Activated CD8-positive, alpha-beta T cell treated with anti-CD3 and anti-CD28 coated beads for 36 hours (primary cell): ENCODE measurements around the gene STX19. TPM values are rescaled to one million over a fixed set of nuclear protein-coding genes. Genes with fewer than 3 reads are reported as not detected.

Experiments used
- ATAC-seq: fragments of 200-7000 bp; cut with Tn5 transposase; one replicate; pipeline ENCODE4 v1.10.0; 2021; ENCODE audit warnings: mild to moderate bottlenecking, moderate library complexity
- CTCF ChIA-PET: fragments of 350-600 bp; sonication (Branson Sonifier 250); formaldehyde crosslinking; loops from one replicate; lab custom pipeline; 2021; ENCODE audit warnings: antibody characterized with exemption; lab: Charles Lee
- POLR2A ChIA-PET: fragments of 350-600 bp; sonication (Branson Sonifier 250); formaldehyde crosslinking; loops from one replicate; lab custom pipeline; 2021; ENCODE audit warnings: antibody characterized with exemption; lab: Charles Lee
- DNase-seq: peaks from one replicate; pipeline ENCODE4 v3.0.0-alpha.2; 2020
- H3K27ac Mint-ChIP-seq: one replicate; pipeline ENCODE4 v1.8.0; 2021; ENCODE audit warnings: mild to moderate bottlenecking, mixed read lengths
- H3K27me3 Mint-ChIP-seq: one replicate; pipeline ENCODE4 v1.8.0; 2021; ENCODE audit warnings: mixed read lengths
- H3K36me3 Mint-ChIP-seq: one replicate; pipeline ENCODE4 v1.8.0; 2021; ENCODE audit warnings: low read depth, mixed read lengths
- H3K4me1 Mint-ChIP-seq: one replicate; pipeline ENCODE4 v1.8.0; 2021; ENCODE audit warnings: low read depth, mixed read lengths
- H3K4me3 Mint-ChIP-seq: one replicate; pipeline ENCODE4 v1.8.0; 2021; ENCODE audit warnings: mild to moderate bottlenecking, moderate library complexity, mixed read lengths
- H3K9me3 Mint-ChIP-seq: one replicate; pipeline ENCODE4 v1.8.0; 2021; ENCODE audit warnings: mixed read lengths
- CTCF ChIP-seq: fragments of 200-600 bp; IDR thresholded peaks from one replicate; pipeline ENCODE4 v1.8.0; 2022; ENCODE audit warnings: antibody characterized with exemption, mild to moderate bottlenecking
- intact Hi-C: fragments of 100-400 bp; cut with micrococcal nuclease; formaldehyde crosslinking; loops from one replicate; pipeline ENCODE4 v1.10.0; 2022
- total RNA-seq, 2 experiments: library from RNA; stranded (reverse); gene quantifications; one replicate each; pipeline ENCODE4 v1.2.3, GENCODE V29; 2021

Gene STX19
- total RNA-seq, 2 experiments from 2014 or later, result not detected

DNA sequence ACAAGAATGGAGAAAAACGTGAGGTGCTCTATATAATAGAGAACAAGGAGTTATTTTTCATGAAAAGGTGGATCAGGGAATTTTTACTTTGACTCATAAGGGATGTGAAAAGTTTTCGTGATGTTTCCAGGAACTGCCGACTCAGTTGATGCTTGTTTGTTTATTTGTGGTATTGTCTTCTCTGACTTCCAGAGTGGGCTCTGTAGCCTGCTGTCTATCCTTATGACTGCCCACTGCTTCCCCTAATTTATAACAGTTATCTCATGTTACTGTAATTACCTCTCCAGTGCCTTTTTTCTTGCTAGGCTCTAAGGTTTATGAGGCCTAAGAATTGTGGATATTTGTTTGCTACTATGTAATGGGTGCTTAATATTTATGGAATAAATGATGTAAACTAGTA, 36.2 kb downstream of the STX19 start:
- ATAC-seq (no peak), DNase-seq (no peak)
- ChIA-PET CTCF (interaction anchor here (1.2 kb wide), 1 partner anchor 11 kb away, joined by 4 read pairs; no protein-coding TSS in a partner anchor), POLR2A (no interaction called here)
- H3K27me3 Mint-ChIP-seq, result no peaks in the 10 kb centered on the region
- TF ChIP-seq CTCF, result no peak
- H3K36me3 Mint-ChIP-seq, result peaks cover 5% of the 10 kb centered on the region
- peaks cover 2% of the 10 kb centered on the region for H3K4me1 Mint-ChIP-seq
- H3K4me3 Mint-ChIP-seq, result no peak overlapping the region
- intact Hi-C loops, result no loop called here
- H3K27ac Mint-ChIP-seq, result no peak overlapping the region
- H3K9me3 Mint-ChIP-seq, result no peaks in the 10 kb centered on the region

GRCh38 chr3:93991631-93992030, 36.8 kb downstream of the STX19 start:
- peaks cover 2% of the 10 kb centered on the region for H3K4me1 Mint-ChIP-seq
- no peak overlapping the region for H3K27ac Mint-ChIP-seq
- ATAC-seq, result no peak
- H3K4me3 Mint-ChIP-seq, result no peak overlapping the region
- TF ChIP-seq CTCF, result no peak
- intact Hi-C loops, result no loop called here
- H3K9me3 Mint-ChIP-seq, result no peaks in the 10 kb centered on the region
- no peak for DNase-seq
- POLR2A ChIA-PET, result no interaction called here
- no peaks in the 10 kb centered on the region for H3K27me3 Mint-ChIP-seq
- CTCF ChIA-PET, result no interaction called here
- no peaks in the 10 kb centered on the region for H3K36me3 Mint-ChIP-seq

DNA sequence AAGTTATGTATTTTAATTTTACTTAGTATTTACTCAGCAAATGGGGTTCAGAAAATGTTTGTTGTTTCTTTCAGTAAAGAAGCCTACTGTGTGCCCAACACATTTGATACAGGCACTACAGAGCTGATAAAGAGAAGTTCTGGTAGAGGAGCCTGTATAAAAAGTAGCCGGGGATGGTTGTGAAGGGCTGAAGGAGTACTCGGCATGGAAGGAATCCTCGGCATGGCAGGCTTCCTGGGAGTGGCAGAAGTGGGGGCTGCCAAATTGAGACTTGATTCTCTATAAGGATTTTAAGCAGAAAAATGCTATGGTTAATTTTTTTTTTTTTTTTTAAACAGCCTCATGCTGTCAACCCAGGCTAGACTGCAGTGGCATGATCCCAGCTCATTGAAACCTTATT, 39.2 kb downstream of the STX19 start:
- intact Hi-C loops, result no loop called here
- no peaks in the 10 kb centered on the region for H3K9me3 Mint-ChIP-seq
- ATAC-seq (no peak), DNase-seq (no peak)
- ChIA-PET POLR2A (no interaction called here), CTCF (interaction anchor here (1.0 kb wide), 1 partner anchor 80 kb away, joined by 4 read pairs; no protein-coding TSS in a partner anchor)
- no peaks in the 10 kb centered on the region for H3K36me3 Mint-ChIP-seq
- no peak overlapping the region for H3K27ac Mint-ChIP-seq
- no peaks in the 10 kb centered on the region for H3K27me3 Mint-ChIP-seq
- no peak overlapping the region for H3K4me3 Mint-ChIP-seq
- H3K4me1 Mint-ChIP-seq, result peaks cover 2% of the 10 kb centered on the region
- no peak for TF ChIP-seq CTCF

DNA sequence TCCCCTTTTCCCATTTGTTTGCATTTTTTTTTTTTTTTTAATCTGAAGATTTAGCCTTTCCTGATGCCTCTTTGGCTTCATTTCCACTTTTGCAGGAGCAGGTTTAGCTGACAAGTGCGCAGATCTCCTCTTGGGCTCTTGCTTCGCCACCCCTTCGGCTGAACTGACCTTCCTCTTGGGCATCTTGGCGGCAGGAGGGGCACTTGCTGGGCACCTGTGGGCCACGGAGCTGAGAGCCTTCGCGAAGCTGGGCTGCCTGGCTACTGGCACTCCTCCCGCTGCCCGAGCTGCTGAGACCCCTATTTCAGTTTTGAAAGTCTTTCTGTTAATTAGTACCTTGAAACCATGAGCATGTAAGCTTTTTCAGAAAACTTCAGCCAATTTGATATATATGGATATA, 39.6 kb downstream of the STX19 start:
- H3K27me3 Mint-ChIP-seq, result no peaks in the 10 kb centered on the region
- H3K27ac Mint-ChIP-seq, result no peak overlapping the region
- ChIA-PET CTCF (no interaction called here), POLR2A (interaction anchor here (0.7 kb wide), 1 partner anchor 9 kb away, joined by 3 read pairs; no protein-coding TSS in a partner anchor)
- H3K36me3 Mint-ChIP-seq, result no peaks in the 10 kb centered on the region
- intact Hi-C loops, result no loop called here
- TF ChIP-seq CTCF, result no peak
- ATAC-seq (no peak), DNase-seq (no peak)
- H3K4me3 Mint-ChIP-seq, result no peak overlapping the region
- H3K9me3 Mint-ChIP-seq, result no peaks in the 10 kb centered on the region
- H3K4me1 Mint-ChIP-seq, result no peaks in the 10 kb centered on the region

DNA sequence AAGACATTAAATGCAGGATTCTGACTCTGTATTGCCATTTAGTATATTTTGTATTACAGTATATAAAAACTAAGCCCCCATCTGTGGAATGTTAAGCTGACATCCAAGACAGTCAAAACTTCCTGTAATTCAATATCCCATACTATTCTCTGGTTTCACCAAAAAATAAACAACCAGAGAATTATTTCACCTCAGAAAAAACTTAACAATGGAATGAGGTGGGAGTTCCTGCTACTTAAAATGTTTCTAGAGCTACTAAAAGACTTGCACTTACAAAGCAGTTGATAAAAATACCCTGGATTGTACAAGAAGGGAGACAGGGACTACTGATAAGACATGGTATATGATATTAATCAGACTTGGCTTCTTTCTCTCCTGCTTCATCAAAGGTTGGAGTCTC, 40.1 kb downstream of the STX19 start:
- ATAC-seq (no peak), DNase-seq (no peak)
- no peak overlapping the region for H3K27ac Mint-ChIP-seq
- POLR2A ChIA-PET, result interaction anchor here (0.7 kb wide), 1 partner anchor 9 kb away, joined by 3 read pairs; no protein-coding TSS in a partner anchor
- no peak overlapping the region for H3K4me3 Mint-ChIP-seq
- CTCF ChIA-PET, result no interaction called here
- TF ChIP-seq CTCF, result no peak
- intact Hi-C loops, result no loop called here
- H3K9me3 Mint-ChIP-seq, result no peaks in the 10 kb centered on the region
- H3K36me3 Mint-ChIP-seq, result no peaks in the 10 kb centered on the region
- H3K27me3 Mint-ChIP-seq, result no peaks in the 10 kb centered on the region
- no peaks in the 10 kb centered on the region for H3K4me1 Mint-ChIP-seq
